OCI-LY3 (cell line): ENCODE results near the gene DHCR7.

Experiments
- H2AFZ ChIP-seq: fragments of 200-600, 300-600 bp; shearing (Covaris generic); 2 replicates; pipeline ENCODE4 v1.6.0; 2014; ENCODE audit warnings: antibody characterized with exemption, low read depth, low read length
- H3K27ac ChIP-seq: fragments of 200-600, 300-600 bp; sonication (generic); 2 replicates; pipeline ENCODE4 v1.5.1; 2014; ENCODE audit warnings: mild to moderate bottlenecking, low read length, moderate library complexity, mixed read lengths
- H3K27me3 ChIP-seq: fragments of 200-600, 300-600 bp; sonication (generic); 2 replicates; pipeline ENCODE4 v1.6.1; 2014; ENCODE audit warnings: low read depth, low read length, mixed read lengths
- H3K36me3 ChIP-seq: fragments of 200-600, 300-600 bp; sonication (generic); replicated peaks from 2 replicates; pipeline ENCODE3; 2014; ENCODE audit warnings: low read depth, low read length, mixed read lengths
- H3K4me1 ChIP-seq: fragments of 300-600, 200-600 bp; sonication (generic); 2 replicates; pipeline ENCODE4 v1.6.1; 2014; ENCODE audit warnings: low read length, mixed read lengths
- H3K4me2 ChIP-seq: fragments of 200-600, 300-600 bp; sonication (generic); 2 replicates; pipeline ENCODE4 v1.6.1; 2014; ENCODE audit warnings: low read length, mixed read lengths
- H3K4me3 ChIP-seq: fragments of 300-600, 200-600 bp; sonication (generic); 2 replicates; pipeline ENCODE4 v1.5.1; 2014; ENCODE audit warnings: antibody characterized with exemption, mild to moderate bottlenecking, low read length, moderate library complexity
- H3K79me2 ChIP-seq: fragments of 300-600, 200-600 bp; shearing (Covaris generic); 2 replicates; pipeline ENCODE4 v1.6.1; 2014; ENCODE audit warnings: mild to moderate bottlenecking, low read length, mixed read lengths
- H3K9ac ChIP-seq: fragments of 300-600, 200-600 bp; shearing (Covaris generic); 2 replicates; pipeline ENCODE4 v1.6.0; 2014; ENCODE audit warnings: mild to moderate bottlenecking, low read length, moderate library complexity
- H3K9me3 ChIP-seq: fragments of 200-600, 300-600 bp; shearing (Covaris generic); 2 replicates; pipeline ENCODE4 v1.6.1; 2014; ENCODE audit warnings: low read length, mixed read lengths; ENCODE audit not compliant: insufficient read depth
- H4K20me1 ChIP-seq: fragments of 200-600, 300-600 bp; sonication (generic); 2 replicates; pipeline ENCODE4 v1.6.1; 2016; ENCODE audit warnings: low read length, mixed read lengths; ENCODE audit not compliant: insufficient read depth
- CTCF ChIP-seq: fragments of 200-600, 300-600 bp; sonication (generic); IDR thresholded peaks from 2 replicates; pipeline ENCODE4 v1.5.1; 2014; ENCODE audit warnings: antibody characterized with exemption, low read length, low read depth
- EZH2phosphoT487 ChIP-seq: fragments of 200-600 bp; shearing (Covaris generic); IDR thresholded peaks from 2 replicates; pipeline ENCODE4 v1.6.1; 2018; ENCODE audit warnings: antibody characterized with exemption, mixed run types, low read depth

The DHCR7 gene

GRCh38 chr11:71432761-71433647, 15.2 kb downstream of the DHCR7 start:
- no peaks in the 10 kb centered on the region for H3K9me3 ChIP-seq
- H3K79me2 ChIP-seq: no peaks in the 10 kb centered on the region
- no peak overlapping the region for H3K27ac ChIP-seq
- no peaks in the 10 kb centered on the region for H3K4me1 ChIP-seq
- H4K20me1 ChIP-seq: peaks cover 8% of the 10 kb centered on the region; the same call in 1 of the 2 replicates
- H3K4me2 ChIP-seq: no peak overlapping the region
- TF ChIP-seq CTCF (no peak), EZH2phosphoT487 (no peak)
- no peak overlapping the region for H3K4me3 ChIP-seq
- no peak overlapping the region for H3K9ac ChIP-seq
- H2AFZ ChIP-seq: no peak overlapping the region
- peaks cover 40% of the 10 kb centered on the region for H3K36me3 ChIP-seq
- H3K27me3 ChIP-seq: no peaks in the 10 kb centered on the region

GRCh38 chr11:71431271-71431670, 16.9 kb downstream of the DHCR7 start:
- Histone ChIP-seq H3K79me2 (no peaks in the 10 kb centered on the region), H3K4me3 (no peak overlapping the region), H3K27ac (no peak overlapping the region), H2AFZ (no peak overlapping the region), H3K9ac (no peak overlapping the region), H3K36me3 (peaks cover 31% of the 10 kb centered on the region), H3K9me3 (no peaks in the 10 kb centered on the region), H3K4me2 (no peak overlapping the region), H3K4me1 (no peaks in the 10 kb centered on the region), H3K27me3 (no peaks in the 10 kb centered on the region), H4K20me1 (0 out of 2 replicates have a peak, but pooled peaks cover 8% of the 10 kb centered on the region)
- TF ChIP-seq CTCF (no peak), EZH2phosphoT487 (no peak)

- Histone ChIP-seq H3K4me3 (no peak overlapping the region), H3K79me2 (no peaks in the 10 kb centered on the region), H3K4me1 (no peaks in the 10 kb centered on the region), H3K4me2 (no peak overlapping the region), H3K9me3 (no peaks in the 10 kb centered on the region), H3K27me3 (no peaks in the 10 kb centered on the region), H2AFZ (no peak overlapping the region), H3K9ac (no peak overlapping the region), H3K36me3 (peaks cover 22% of the 10 kb centered on the region), H4K20me1 (0 out of 2 replicates have a peak, but pooled peaks cover 8% of the 10 kb centered on the region), H3K27ac (no peak overlapping the region)
- TF ChIP-seq CTCF: no peak
Measured at GRCh38 chr11:71430166-71430565, 18.0 kb downstream of the DHCR7 start.

- H3K27ac ChIP-seq: no peak overlapping the region
- no peaks in the 10 kb centered on the region for H3K9me3 ChIP-seq
- peaks cover 17% of the 10 kb centered on the region for H3K36me3 ChIP-seq
- H3K27me3 ChIP-seq: no peaks in the 10 kb centered on the region
- H2AFZ ChIP-seq: no peak overlapping the region
- no peak for TF ChIP-seq CTCF
- no peak for TF ChIP-seq EZH2phosphoT487
- no peaks in the 10 kb centered on the region for H3K4me1 ChIP-seq
- H3K79me2 ChIP-seq: no peaks in the 10 kb centered on the region
- H4K20me1 ChIP-seq: 0 out of 2 replicates have a peak, but pooled peaks cover 8% of the 10 kb centered on the region
- no peak overlapping the region for H3K4me2 ChIP-seq
- H3K9ac ChIP-seq: no peak overlapping the region
- no peak overlapping the region for H3K4me3 ChIP-seq
Measured at GRCh38 chr11:71429701-71430100, 18.5 kb downstream of the DHCR7 start.
